ENCODE measurements around the gene NOX5. TPM values are rescaled to one million over a fixed set of nuclear protein-coding genes. Genes with fewer than 3 reads are reported as not detected.

The NOX5 gene
- total RNA-seq, 2 donors from 2014 or later = 0.05 to 0.17 TPM

DNA sequence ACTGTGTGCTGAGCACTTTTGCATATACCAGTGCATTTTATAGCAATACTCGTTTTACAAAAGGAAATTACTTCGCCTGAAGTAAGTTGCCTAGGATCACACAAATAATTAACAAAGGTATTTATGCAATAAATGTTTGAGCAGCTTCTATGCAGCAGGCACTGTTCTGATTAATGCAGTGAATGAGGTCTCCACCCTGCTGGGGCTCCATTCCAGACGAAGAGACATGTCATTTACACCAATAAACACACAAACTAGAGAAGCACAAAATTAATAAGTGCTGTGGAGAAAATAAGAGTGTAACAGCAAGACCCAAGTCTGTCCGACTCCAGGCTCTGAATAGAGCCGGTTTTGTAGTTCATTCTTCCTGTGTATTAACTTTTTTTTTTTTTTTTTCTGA is 17.5 kb downstream of the NOX5 start:
- intact Hi-C loops (cut with DNase I) = no loop called here
- Histone ChIP-seq H3K27ac (no peak overlapping the region), H3K4me1 (no peaks in the 10 kb centered on the region), H3K9ac (ENCODE audit: low read depth in 2 of 2, low read length in 2 of 2) (no peak overlapping the region), H3K4me3 (no peak overlapping the region), H3K27me3 (no peaks in the 10 kb centered on the region), H3K9me3 (no peaks in the 10 kb centered on the region), H3K36me3 (no peaks in the 10 kb centered on the region)
- TF ChIP-seq, protein P1, sequence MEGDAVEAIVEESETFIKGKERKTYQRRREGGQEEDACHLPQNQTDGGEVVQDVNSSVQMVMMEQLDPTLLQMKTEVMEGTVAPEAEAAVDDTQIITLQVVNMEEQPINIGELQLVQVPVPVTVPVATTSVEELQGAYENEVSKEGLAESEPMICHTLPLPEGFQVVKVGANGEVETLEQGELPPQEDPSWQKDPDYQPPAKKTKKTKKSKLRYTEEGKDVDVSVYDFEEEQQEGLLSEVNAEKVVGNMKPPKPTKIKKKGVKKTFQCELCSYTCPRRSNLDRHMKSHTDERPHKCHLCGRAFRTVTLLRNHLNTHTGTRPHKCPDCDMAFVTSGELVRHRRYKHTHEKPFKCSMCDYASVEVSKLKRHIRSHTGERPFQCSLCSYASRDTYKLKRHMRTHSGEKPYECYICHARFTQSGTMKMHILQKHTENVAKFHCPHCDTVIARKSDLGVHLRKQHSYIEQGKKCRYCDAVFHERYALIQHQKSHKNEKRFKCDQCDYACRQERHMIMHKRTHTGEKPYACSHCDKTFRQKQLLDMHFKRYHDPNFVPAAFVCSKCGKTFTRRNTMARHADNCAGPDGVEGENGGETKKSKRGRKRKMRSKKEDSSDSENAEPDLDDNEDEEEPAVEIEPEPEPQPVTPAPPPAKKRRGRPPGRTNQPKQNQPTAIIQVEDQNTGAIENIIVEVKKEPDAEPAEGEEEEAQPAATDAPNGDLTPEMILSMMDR (IDR thresholded peaks at IDR 0.05) = no peak
- DNase-seq = no peak

DNA sequence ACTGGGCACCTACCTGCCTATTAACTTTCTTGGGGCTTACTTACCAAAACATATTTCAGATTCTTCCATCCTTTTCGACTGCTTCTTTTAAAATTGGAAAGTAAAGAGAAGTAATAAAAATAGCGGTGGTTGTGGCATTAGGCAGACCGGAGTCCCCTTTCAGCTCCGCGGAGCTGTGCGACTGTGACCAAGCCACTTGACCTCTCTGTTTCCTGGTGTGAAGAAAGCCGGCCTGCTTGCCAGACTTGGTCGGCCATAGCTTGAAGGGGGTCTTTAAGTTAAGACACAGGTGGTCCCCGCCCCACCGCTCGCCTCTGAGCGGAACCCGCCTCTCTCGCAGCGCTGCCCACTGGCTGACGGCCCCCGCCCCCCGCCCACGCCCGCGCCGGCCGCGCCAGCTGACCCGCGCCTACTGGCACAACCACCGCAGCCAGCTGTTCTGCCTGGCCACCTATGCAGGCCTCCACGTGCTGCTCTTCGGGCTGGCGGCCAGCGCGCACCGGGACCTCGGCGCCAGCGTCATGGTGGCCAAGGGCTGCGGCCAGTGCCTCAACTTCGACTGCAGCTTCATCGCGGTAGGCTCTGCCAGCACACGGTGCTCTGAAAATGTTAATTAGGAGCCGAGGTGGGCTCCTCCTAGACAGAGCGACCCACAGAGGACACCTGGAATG is 18.3 kb downstream of the NOX5 start:
- no peak for DNase-seq
- H3K27ac ChIP-seq = no peak overlapping the region
- H3K9ac ChIP-seq (ENCODE audit: low read depth in 2 of 2, low read length in 2 of 2) = no peak overlapping the region

DNA sequence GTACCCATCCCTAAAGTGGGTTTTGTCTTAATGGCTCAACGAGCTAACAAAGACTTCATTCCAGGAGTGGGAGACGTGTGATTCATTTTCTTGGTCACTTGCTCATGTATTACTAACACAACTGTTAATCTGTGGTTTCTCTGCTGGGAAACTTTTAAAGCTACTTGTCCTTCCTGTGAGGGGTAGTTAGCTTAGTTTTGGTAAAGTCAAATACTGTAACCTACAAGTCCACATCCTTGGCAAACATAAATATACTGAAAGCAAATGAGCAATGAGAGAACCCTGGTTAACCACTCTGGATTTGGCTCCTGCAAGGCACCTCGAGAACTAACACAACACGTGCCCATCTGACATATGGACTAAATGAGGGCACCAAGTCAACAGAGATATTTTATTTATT is 19.9 kb downstream of the NOX5 start:
- intact Hi-C loops (cut with DNase I) = no loop called here
- Histone ChIP-seq H3K36me3 (no peaks in the 10 kb centered on the region), H3K27me3 (no peaks in the 10 kb centered on the region), H3K9ac (ENCODE audit: low read depth in 2 of 2, low read length in 2 of 2) (no peak overlapping the region), H3K9me3 (no peaks in the 10 kb centered on the region), H3K4me1 (no peaks in the 10 kb centered on the region), H3K4me3 (no peak overlapping the region), H3K27ac (no peak overlapping the region)
- no peak for DNase-seq
- TF ChIP-seq, protein P1 (IDR thresholded peaks at IDR 0.05) = no peak

More for the DNA sequence above, 18.3 kb downstream of the NOX5 start:
- TF ChIP-seq, protein P1 (IDR thresholded peaks at IDR 0.05) = no peak
- Histone ChIP-seq H3K9me3 (no peaks in the 10 kb centered on the region), H3K27me3 (no peaks in the 10 kb centered on the region), H3K36me3 (no peaks in the 10 kb centered on the region), H3K4me1 (no peaks in the 10 kb centered on the region), H3K4me3 (no peak overlapping the region)
- intact Hi-C loops (cut with DNase I) = no loop called here

DNA sequence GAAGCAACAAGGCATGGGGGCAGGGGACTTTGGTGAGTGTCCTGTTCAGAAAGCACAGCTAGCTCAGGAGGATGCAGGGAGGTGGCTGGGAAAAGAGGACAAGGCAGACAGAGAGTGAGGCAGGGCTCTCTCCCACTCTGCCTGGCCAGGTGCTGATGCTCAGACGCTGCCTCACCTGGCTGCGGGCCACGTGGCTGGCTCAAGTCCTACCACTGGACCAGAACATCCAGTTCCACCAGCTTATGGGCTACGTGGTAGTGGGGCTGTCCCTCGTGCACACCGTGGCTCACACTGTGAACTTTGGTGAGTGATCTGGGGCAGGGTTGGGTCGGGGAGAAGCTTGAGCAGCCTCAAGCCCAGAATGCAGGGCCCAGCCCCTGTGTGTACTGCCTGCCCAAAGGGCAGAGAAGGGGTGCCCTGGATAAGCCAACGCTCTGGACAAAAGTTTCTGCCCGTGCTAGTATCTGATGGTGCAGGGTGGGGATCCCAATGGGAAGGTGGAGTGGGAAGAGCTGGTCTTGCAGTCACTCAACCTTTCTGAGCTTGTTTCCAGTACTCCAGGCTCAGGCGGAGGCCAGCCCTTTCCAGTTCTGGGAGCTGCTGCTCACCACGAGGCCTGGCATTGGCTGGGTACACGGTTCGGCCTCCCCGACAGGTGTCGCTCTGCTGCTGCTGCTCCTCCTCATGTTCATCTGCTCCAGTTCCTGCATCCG is 20.9 kb downstream of the NOX5 start:
- no peaks in the 10 kb centered on the region for H3K36me3 ChIP-seq
- peak; percentile 45 for DNase-seq
- no peak overlapping the region for H3K27ac ChIP-seq
- no peaks in the 10 kb centered on the region for H3K9me3 ChIP-seq
- H3K27me3 ChIP-seq = no peaks in the 10 kb centered on the region
- no peak overlapping the region for H3K9ac ChIP-seq (ENCODE audit: low read depth in 2 of 2, low read length in 2 of 2)
- H3K4me3 ChIP-seq = no peak overlapping the region
- H3K4me1 ChIP-seq = no peaks in the 10 kb centered on the region
- intact Hi-C loops (cut with DNase I) = no loop called here
- TF ChIP-seq, protein P1 (IDR thresholded peaks at IDR 0.05) = peak; percentile 32

DNA sequence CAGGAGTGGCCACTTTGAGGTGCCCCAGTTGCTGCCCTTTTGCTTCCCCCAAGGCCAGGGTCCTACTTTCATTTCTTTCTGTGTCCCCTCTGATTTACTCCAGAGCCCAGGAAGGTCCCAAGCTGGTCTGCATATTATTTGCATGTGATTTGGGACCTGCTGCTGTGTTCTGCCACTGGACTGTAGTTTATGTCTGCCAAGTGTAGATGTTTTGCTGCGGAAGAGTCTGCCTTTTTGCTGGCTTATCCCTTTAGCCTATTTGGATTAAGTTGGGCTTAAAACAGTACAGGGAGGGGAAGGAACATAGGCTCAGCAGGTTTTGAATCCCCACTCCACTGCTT is 21.4 kb downstream of the NOX5 start:
- TF ChIP-seq, protein P1 (IDR thresholded peaks at IDR 0.05) = peak; percentile 13
- no peaks in the 10 kb centered on the region for H3K4me1 ChIP-seq
- intact Hi-C loops (cut with DNase I) = no loop called here
- no peak overlapping the region for H3K27ac ChIP-seq
- H3K36me3 ChIP-seq = no peaks in the 10 kb centered on the region
- no peak for DNase-seq
- no peaks in the 10 kb centered on the region for H3K9me3 ChIP-seq
- no peaks in the 10 kb centered on the region for H3K27me3 ChIP-seq
- H3K9ac ChIP-seq (ENCODE audit: low read depth in 2 of 2, low read length in 2 of 2) = no peak overlapping the region
- H3K4me3 ChIP-seq = no peak overlapping the region

Data from colonic mucosa (tissue), 4 donors.